ENCODE data around the gene GAS1.

Gene GAS1, protein sequence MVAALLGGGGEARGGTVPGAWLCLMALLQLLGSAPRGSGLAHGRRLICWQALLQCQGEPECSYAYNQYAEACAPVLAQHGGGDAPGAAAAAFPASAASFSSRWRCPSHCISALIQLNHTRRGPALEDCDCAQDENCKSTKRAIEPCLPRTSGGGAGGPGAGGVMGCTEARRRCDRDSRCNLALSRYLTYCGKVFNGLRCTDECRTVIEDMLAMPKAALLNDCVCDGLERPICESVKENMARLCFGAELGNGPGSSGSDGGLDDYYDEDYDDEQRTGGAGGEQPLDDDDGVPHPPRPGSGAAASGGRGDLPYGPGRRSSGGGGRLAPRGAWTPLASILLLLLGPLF

DNA sequence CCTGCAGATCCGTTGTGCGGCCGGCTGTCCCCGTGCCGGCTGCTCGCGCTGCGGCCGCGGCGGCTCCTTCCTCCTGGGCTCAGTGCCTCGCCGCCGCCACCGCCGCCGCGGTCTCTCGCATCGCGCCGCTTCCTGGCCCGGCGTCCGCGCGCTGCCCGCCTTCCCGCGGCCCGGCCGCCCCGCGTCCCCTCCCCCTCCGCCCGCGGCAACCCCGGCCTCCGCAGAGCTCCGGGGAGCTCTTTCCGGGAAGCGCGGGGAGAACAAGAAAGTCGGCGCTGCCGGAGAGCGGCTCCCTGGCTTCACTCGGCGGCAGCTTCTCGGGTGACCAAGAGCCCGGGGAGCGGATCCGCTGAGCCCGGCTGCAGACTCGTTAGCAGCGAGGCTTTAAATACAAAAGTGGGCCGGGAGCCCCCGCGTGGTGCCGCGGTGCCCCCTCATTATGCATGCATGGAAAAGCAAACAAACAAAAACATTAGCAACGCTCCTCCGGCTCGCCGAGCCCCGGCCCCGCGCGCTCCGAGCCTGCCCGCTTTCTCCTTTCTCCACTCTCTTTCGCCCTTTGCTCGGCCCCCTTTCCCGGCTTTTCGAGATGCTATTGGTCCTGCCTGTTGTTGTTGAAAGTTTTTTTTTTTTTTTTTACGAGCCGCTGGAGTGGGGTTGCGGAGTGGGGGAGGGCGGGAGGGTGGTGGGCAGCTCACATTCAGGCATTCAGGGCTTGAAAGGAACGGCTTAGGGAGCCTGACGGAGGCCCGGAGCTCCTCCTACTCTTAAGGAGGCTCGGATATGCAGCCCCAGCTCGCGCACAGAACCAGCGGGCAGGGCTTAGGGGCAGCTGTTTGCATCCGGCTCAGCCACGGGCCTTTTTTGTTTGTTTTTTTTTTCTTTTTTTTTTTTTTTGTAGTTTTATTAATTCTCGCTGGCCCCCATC, at the start of gene GAS1:
GAS1 (minus strand) TSS at position 361 of the 928 bp plus-strand sequence. CDS start 727 bp downstream, outside the sequence.
- no peaks in the 10 kb centered on the region for H3K79me2 ChIP-seq (ENCODE audit: low read length)
- peak within 1 kb of the TSS; percentile 44; the same call in 1 of the 2 replicates for H3K9ac ChIP-seq (ENCODE audit: low read length)
- no peaks in the 10 kb centered on the region for H4K20me1 ChIP-seq (ENCODE audit: insufficient read depth, low read length)
- peak within 1 kb of the TSS; percentile 90 for H2AFZ ChIP-seq (ENCODE audit: low read length)
- no peaks in the 10 kb centered on the region for H3K27me3 ChIP-seq (replicated peaks; ENCODE audit: insufficient read depth, low read length)
- H3K4me1 ChIP-seq (ENCODE audit: low read length), result 0 out of 2 replicates have a peak, but pooled peaks cover 5% of the 10 kb centered on the region
- DNase-seq, result peak; percentile 86
- H3K9me3 ChIP-seq (replicated peaks; ENCODE audit: insufficient read depth, low read length), result no peaks in the 10 kb centered on the region
- TF ChIP-seq EZH2 (optimal IDR thresholded peaks at IDR 0.05; ENCODE audit: low read depth, low read length), result no peak
- no peak for TF ChIP-seq EZH2phosphoT487 (IDR thresholded peaks at IDR 0.05; ENCODE audit: low read length)
- TF ChIP-seq, protein P1, sequence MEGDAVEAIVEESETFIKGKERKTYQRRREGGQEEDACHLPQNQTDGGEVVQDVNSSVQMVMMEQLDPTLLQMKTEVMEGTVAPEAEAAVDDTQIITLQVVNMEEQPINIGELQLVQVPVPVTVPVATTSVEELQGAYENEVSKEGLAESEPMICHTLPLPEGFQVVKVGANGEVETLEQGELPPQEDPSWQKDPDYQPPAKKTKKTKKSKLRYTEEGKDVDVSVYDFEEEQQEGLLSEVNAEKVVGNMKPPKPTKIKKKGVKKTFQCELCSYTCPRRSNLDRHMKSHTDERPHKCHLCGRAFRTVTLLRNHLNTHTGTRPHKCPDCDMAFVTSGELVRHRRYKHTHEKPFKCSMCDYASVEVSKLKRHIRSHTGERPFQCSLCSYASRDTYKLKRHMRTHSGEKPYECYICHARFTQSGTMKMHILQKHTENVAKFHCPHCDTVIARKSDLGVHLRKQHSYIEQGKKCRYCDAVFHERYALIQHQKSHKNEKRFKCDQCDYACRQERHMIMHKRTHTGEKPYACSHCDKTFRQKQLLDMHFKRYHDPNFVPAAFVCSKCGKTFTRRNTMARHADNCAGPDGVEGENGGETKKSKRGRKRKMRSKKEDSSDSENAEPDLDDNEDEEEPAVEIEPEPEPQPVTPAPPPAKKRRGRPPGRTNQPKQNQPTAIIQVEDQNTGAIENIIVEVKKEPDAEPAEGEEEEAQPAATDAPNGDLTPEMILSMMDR (IDR thresholded peaks at IDR 0.05; ENCODE audit: low read length), result no peak
- H3K36me3 ChIP-seq (replicated peaks; ENCODE audit: insufficient read depth, low read length), result no peaks in the 10 kb centered on the region
- no peaks in the 10 kb centered on the region for H3K9me2 ChIP-seq (replicated peaks; ENCODE audit: insufficient read depth, low read length)
- peak within 1 kb of the TSS; percentile 45; the same call in 1 of the 2 replicates for H3K27ac ChIP-seq (ENCODE audit: low read length)
- peak within 1 kb of the TSS; percentile 89 for H3K4me2 ChIP-seq (ENCODE audit: low read depth, low read length)
- peaks cover 4% of the 10 kb centered on the region for H3F3A ChIP-seq (ENCODE audit: insufficient read depth, low read length)
- peak within 1 kb of the TSS; percentile 90 for H3K4me3 ChIP-seq (ENCODE audit: low read length)

- H3K4me1 ChIP-seq (ENCODE audit: low read length), result no peaks in the 10 kb centered on the region
- H3F3A ChIP-seq (ENCODE audit: insufficient read depth, low read length), result no peaks in the 10 kb centered on the region
- no peak overlapping the region for H3K27ac ChIP-seq (ENCODE audit: low read length)
- no peaks in the 10 kb centered on the region for H3K27me3 ChIP-seq (replicated peaks; ENCODE audit: insufficient read depth, low read length)
- no peak overlapping the region for H3K9ac ChIP-seq (ENCODE audit: low read length)
- H2AFZ ChIP-seq (ENCODE audit: low read length), result no peak overlapping the region
- no peaks in the 10 kb centered on the region for H3K9me3 ChIP-seq (replicated peaks; ENCODE audit: insufficient read depth, low read length)
- H3K79me2 ChIP-seq (ENCODE audit: low read length), result no peaks in the 10 kb centered on the region
- H3K9me2 ChIP-seq (replicated peaks; ENCODE audit: insufficient read depth, low read length), result no peaks in the 10 kb centered on the region
- no peaks in the 10 kb centered on the region for H3K36me3 ChIP-seq (replicated peaks; ENCODE audit: insufficient read depth, low read length)
- no peak for DNase-seq
- no peak overlapping the region for H3K4me3 ChIP-seq (ENCODE audit: low read length)
- no peaks in the 10 kb centered on the region for H4K20me1 ChIP-seq (ENCODE audit: insufficient read depth, low read length)
- H3K4me2 ChIP-seq (ENCODE audit: low read depth, low read length), result no peak overlapping the region
- TF ChIP-seq EZH2 (optimal IDR thresholded peaks at IDR 0.05; ENCODE audit: low read depth, low read length) (no peak), EZH2phosphoT487 (IDR thresholded peaks at IDR 0.05; ENCODE audit: low read length) (no peak)
- TF ChIP-seq, protein P1 (IDR thresholded peaks at IDR 0.05; ENCODE audit: low read length), result no peak
These were observed 46.9 kb upstream of the GAS1 start for GRCh38 chr9:86994231-86994630.

- Histone ChIP-seq H2AFZ (ENCODE audit: low read length) (no peak overlapping the region), H3K4me1 (ENCODE audit: low read length) (no peaks in the 10 kb centered on the region), H3K79me2 (ENCODE audit: low read length) (no peaks in the 10 kb centered on the region), H3K27ac (ENCODE audit: low read length) (no peak overlapping the region), H3K27me3 (replicated peaks; ENCODE audit: insufficient read depth, low read length) (no peaks in the 10 kb centered on the region), H4K20me1 (ENCODE audit: insufficient read depth, low read length) (no peaks in the 10 kb centered on the region), H3F3A (ENCODE audit: insufficient read depth, low read length) (no peaks in the 10 kb centered on the region), H3K36me3 (replicated peaks; ENCODE audit: insufficient read depth, low read length) (no peaks in the 10 kb centered on the region), H3K9me2 (replicated peaks; ENCODE audit: insufficient read depth, low read length) (no peaks in the 10 kb centered on the region), H3K4me3 (ENCODE audit: low read length) (no peak overlapping the region), H3K9me3 (replicated peaks; ENCODE audit: insufficient read depth, low read length) (no peaks in the 10 kb centered on the region), H3K9ac (ENCODE audit: low read length) (no peak overlapping the region), H3K4me2 (ENCODE audit: low read depth, low read length) (no peak overlapping the region)
- TF ChIP-seq, protein P1 (IDR thresholded peaks at IDR 0.05; ENCODE audit: low read length), result no peak
- TF ChIP-seq EZH2phosphoT487 (IDR thresholded peaks at IDR 0.05; ENCODE audit: low read length), result no peak
- no peak for TF ChIP-seq EZH2 (optimal IDR thresholded peaks at IDR 0.05; ENCODE audit: low read depth, low read length)
- no peak for DNase-seq
These were observed 46.5 kb upstream of the GAS1 start for GRCh38 chr9:86993830-86994229.

Data from MM.1S (cell line).